Upper lobe of left lung (tissue), 6 donors: Measurements from ENCODE around the gene LMNTD2. TPM values are rescaled to one million over a fixed set of nuclear protein-coding genes. Genes with fewer than 3 reads are reported as not detected.
A peak's percentile ranks its signal among the peaks of the same experiment; 100 is the strongest.

Experiments
- ATAC-seq, 2 donors: fragments of 200-7000 bp; cut with Tn5 transposase; one replicate each; pipeline ENCODE4 v1.9.1; 2022; ENCODE audit warnings: mild to moderate bottlenecking in 2 of 2, moderate library complexity in 2 of 2; ENCODE audit not compliant: low FRiP score in 2 of 2
- DNase-seq, 2 donors: peaks; one replicate each; pipeline ENCODE4 v3.0.0-alpha.2; 2019 to 2020
- H3K27ac ChIP-seq, 4 donors: fragments of 200-600 bp; sonication (generic); one replicate each; pipeline ENCODE4 v1.5.1; 2016 to 2019
- H3K27me3 ChIP-seq, 4 donors: fragments of 200-600 bp; sonication (generic); one replicate each; pipeline ENCODE4 v1.5.1; 2017 to 2019
- H3K36me3 ChIP-seq, 4 donors: fragments of 200-600 bp; sonication (generic); one replicate each; pipeline ENCODE4 v1.5.1; 2016 to 2019
- H3K4me1 ChIP-seq, 4 donors: fragments of 200-600 bp; sonication (generic); one replicate each; pipeline ENCODE4 v1.5.1; 2018 to 2019
- H3K4me3 ChIP-seq, 4 donors: fragments of 200-600 bp; sonication (generic); one replicate each; pipeline ENCODE4 v1.5.1; 2017 to 2019; ENCODE audit warnings: mild to moderate bottlenecking in 2 of 4, moderate library complexity in 1 of 4
- H3K9me3 ChIP-seq, 4 donors: fragments of 200-600 bp; sonication (generic); one replicate each; pipeline ENCODE4 v1.5.1; 2018 to 2019
- EP300 ChIP-seq, 4 donors: sonication (generic); formaldehyde crosslinking; IDR thresholded peaks; one replicate each; pipeline ENCODE4 v1.5.1; 2017; ENCODE audit warnings: antibody characterized with exemption in 4 of 4, control low read depth in 2 of 4
- POLR2A ChIP-seq, 4 donors: fragments of 450-650 bp; IDR thresholded peaks; one replicate each; pipeline ENCODE4 v1.5.1; 2016 to 2017; ENCODE audit warnings: antibody characterized with exemption in 4 of 4, mild to moderate bottlenecking in 2 of 4
- POLR2AphosphoS5 ChIP-seq, 2 donors: sonication (generic); formaldehyde crosslinking; IDR thresholded peaks; one replicate each; pipeline ENCODE4 v1.5.1; 2017; ENCODE audit warnings: antibody characterized with exemption in 2 of 2
- WGBS, 2 donors: methylation state at CpG; one replicate each; pipeline ENCODE4 v1.1.5; 2017 to 2018; 5-methylcytosine and 5-hydroxymethylcytosine counted together
- total RNA-seq, 6 donors: library from RNA; depleted of rRNA in 4 of 6; stranded (reverse); fragments of >200 nt in 4 of 6; gene quantifications; one replicate each; pipeline versions ENCODE4 v1.1.0 to v1.2.1, GENCODE V29; 2016 to 2021
- TF ChIP-seq, protein P1 (sequence below), 6 experiments: fragments of 450-650 bp in 4 of 6; fragments of 200-600 bp in 2 of 6; sonication (generic) in 2 of 6; IDR thresholded peaks; one replicate each; pipeline ENCODE4 v1.5.1; 2016 to 2019; ENCODE audit warnings: antibody characterized with exemption in 6 of 6
- donor health status: DM: no; HTN: no; CAD: no; lungs with moderate emphysema.
- donor health status: DM: no; HTN: yes; CAD: no; lungs with severe emphysema.

Gene LMNTD2
- total RNA-seq, 6 donors from 2014 or later = 4.6 to 32.5 (median 6.7) TPM

DNA sequence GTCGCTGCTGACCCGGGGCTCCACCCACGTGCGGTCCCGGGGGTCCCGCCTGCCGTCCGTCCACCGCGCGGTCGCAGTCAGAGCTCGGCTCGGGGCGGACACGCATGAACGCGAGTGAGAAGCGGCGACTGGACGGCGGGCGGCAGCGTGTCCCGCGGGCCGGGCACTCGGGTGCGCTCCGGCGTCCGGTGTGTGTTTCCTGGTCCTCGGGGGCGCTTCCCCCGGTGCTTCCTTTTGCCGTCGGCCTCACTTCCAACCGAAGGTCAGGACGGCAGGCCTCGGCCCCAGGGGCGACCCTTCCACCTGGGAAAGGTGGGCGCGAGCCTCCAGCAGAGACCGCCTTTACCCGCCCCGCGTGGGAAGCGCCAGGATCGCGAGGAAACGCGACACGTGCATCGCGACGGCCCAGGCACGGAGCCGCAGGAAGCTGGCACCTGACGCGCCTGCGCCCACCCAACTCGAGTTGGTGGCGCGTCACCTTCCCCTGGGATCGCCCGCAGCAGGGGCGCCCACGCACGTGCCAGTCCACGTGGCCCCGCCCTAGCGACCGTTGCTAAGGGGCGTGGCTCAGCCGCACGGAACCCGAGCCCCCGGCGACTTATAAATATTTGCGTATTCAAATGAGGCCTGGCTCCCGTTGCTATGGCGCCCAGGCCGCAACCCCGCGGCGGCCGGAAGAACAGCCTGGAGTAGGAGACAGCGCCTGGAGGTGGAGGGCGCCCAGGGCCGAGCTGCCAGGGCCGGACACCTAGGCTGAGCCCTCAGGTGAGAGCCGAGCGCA, 23.5 kb downstream of the LMNTD2 start, which contains the start of gene LRRC56:
Gene LRRC56 (plus strand): TSS at position 687 of the 781 bp plus-strand sequence. CDS start 3,158 bp downstream, outside the sequence.
- Histone ChIP-seq H3K4me1 (peaks cover 31 to 49% (median 34%) of the 10 kb centered on the region in 4 donors), H3K9me3 (no peaks in the 10 kb centered on the region), H3K27ac (peak within 1 kb of the TSS; percentile 47 to 89 (median 84)), H3K36me3 (peaks cover 4 to 18% (median 12%) of the 10 kb centered on the region in 4 donors), H3K27me3 (no peaks in the 10 kb centered on the region), H3K4me3 (peak within 1 kb of the TSS; percentile 3 to 97 (median 91))
- DNase-seq (peak; percentile 92 to 98), ATAC-seq (peak; percentile 54 to 64)
- TF ChIP-seq EP300 (IDR thresholded peaks at IDR 0.05) (peak in 1 of 4 donors; percentile 16), POLR2AphosphoS5 (IDR thresholded peaks at IDR 0.05) (peak in 1 of 2 donors; percentile 65), POLR2A (IDR thresholded peaks at IDR 0.05) (peak in 2 of 4 donors; percentile 41 to 46)
- TF ChIP-seq, protein P1, sequence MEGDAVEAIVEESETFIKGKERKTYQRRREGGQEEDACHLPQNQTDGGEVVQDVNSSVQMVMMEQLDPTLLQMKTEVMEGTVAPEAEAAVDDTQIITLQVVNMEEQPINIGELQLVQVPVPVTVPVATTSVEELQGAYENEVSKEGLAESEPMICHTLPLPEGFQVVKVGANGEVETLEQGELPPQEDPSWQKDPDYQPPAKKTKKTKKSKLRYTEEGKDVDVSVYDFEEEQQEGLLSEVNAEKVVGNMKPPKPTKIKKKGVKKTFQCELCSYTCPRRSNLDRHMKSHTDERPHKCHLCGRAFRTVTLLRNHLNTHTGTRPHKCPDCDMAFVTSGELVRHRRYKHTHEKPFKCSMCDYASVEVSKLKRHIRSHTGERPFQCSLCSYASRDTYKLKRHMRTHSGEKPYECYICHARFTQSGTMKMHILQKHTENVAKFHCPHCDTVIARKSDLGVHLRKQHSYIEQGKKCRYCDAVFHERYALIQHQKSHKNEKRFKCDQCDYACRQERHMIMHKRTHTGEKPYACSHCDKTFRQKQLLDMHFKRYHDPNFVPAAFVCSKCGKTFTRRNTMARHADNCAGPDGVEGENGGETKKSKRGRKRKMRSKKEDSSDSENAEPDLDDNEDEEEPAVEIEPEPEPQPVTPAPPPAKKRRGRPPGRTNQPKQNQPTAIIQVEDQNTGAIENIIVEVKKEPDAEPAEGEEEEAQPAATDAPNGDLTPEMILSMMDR (IDR thresholded peaks at IDR 0.05) = peak in 2 of 6 experiments; percentile 17 to 20
- WGBS, 2 donors = 6% methylated on average over 55 of the region's 93 CpGs; no CpG with 5 or more reads in 1 of the 2 donors

DNA sequence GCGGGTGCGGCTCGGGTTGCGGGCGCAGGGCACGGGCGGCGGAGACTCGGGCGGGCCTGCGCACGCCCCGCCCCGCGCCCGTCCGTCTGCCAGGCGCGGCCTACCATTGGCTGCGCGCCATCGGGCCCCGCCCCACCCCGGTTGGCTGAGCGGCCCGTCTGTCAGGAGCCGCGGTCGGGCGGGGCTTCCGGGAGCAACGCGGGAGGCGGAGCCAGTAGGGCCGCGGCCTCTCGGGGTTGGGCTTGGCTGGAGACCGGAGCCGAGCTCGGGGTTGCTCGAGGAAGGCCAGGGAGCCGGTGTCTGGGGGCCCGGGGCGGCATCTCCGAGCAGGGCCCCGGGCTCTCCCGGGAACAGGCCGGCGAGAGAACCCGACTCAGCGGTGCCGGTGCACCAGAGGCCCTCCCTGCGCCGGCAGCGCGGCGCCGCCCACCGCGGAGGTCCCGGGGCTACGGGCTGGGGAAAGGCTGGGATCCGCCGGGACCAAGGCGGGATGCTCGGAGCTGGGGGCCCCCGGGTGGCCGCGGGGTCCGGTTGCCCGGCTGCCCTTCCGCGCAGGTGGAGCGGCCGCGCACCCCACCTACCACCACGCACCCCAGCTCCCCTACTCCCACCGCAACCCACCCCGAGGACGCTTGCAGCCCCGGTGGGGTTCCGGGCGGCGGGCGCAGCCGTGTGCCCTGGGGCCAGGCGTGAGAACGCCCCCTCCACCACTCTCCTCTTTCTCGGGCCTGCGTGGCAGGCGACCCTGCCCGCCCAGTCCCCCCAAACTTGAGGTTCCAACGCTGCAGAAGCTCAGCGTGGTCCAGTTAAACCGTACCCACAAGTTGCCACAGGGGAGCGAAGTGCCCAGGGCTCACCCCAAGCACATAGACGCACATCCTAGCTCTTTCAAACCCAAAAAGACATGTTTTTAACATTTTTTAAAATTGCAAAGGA, 24.8 kb downstream of the LMNTD2 start, which contains the start of gene HRAS:
Gene HRAS (minus strand): TSS at position 58 of the 936 bp plus-strand sequence.
- peak within 1 kb of the TSS; percentile 77 to 89 (median 84) for H3K27ac ChIP-seq

DNA sequence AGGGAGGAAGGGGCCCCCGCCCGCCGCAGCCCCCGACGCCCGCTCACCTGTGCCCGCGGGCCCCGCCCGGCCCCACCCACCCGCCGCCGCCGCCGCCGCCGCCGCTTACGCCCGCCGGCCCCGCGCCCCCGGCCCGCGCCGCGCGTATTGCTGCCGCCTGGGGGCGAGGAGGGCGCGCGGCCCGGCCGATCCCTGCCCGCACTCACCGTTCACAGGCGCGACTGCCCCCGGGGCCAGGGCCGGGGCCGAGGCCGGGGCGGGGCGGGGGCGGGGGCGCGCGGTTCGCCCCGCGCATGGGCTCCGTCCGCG, 25.4 kb downstream of the LMNTD2 start:
- H3K4me1 ChIP-seq = peaks cover 31 to 49% (median 34%) of the 10 kb centered on the region in 4 donors
- peaks cover 5 to 30% (median 22%) of the 10 kb centered on the region in 4 donors for H3K36me3 ChIP-seq
- WGBS, 2 donors = no CpG with 5 or more reads among the region's 56 CpGs
- no peak for DNase-seq
- no peak for TF ChIP-seq POLR2A (IDR thresholded peaks at IDR 0.05)
- no peak for TF ChIP-seq POLR2AphosphoS5 (IDR thresholded peaks at IDR 0.05)
- TF ChIP-seq, protein P1 (IDR thresholded peaks at IDR 0.05) = no peak
- no peak for TF ChIP-seq EP300 (IDR thresholded peaks at IDR 0.05)
- no peaks in the 10 kb centered on the region for H3K9me3 ChIP-seq
- peak overlapping the region; percentile 81 to 97 (median 91) for H3K4me3 ChIP-seq
- no peaks in the 10 kb centered on the region for H3K27me3 ChIP-seq
- ATAC-seq = no peak
- peak overlapping the region in 3 of 4 donors; percentile 45 to 89 (median 62) for H3K27ac ChIP-seq

More for the DNA sequence above, 24.8 kb downstream of the LMNTD2 start, which contains the start of gene HRAS:
- Histone ChIP-seq H3K27me3 (no peaks in the 10 kb centered on the region), H3K4me3 (peak within 1 kb of the TSS; percentile 89 to 97 (median 91)), H3K4me1 (peaks cover 31 to 49% (median 34%) of the 10 kb centered on the region in 4 donors), H3K36me3 (peaks cover 5 to 30% (median 22%) of the 10 kb centered on the region in 4 donors), H3K9me3 (no peaks in the 10 kb centered on the region)
- ATAC-seq = peak; percentile 92 to 95
- DNase-seq = peak; percentile 95 to 99
- no peak for TF ChIP-seq EP300 (IDR thresholded peaks at IDR 0.05)
- TF ChIP-seq, protein P1 (IDR thresholded peaks at IDR 0.05) = no peak
- peak in 3 of 4 donors; percentile 59 to 81 (median 63) for TF ChIP-seq POLR2A (IDR thresholded peaks at IDR 0.05)
- TF ChIP-seq POLR2AphosphoS5 (IDR thresholded peaks at IDR 0.05) = peak in 1 of 2 donors; percentile 71
- WGBS, 2 donors = 3% methylated on average over 17 to 68 of the region's 97 CpGs

DNA sequence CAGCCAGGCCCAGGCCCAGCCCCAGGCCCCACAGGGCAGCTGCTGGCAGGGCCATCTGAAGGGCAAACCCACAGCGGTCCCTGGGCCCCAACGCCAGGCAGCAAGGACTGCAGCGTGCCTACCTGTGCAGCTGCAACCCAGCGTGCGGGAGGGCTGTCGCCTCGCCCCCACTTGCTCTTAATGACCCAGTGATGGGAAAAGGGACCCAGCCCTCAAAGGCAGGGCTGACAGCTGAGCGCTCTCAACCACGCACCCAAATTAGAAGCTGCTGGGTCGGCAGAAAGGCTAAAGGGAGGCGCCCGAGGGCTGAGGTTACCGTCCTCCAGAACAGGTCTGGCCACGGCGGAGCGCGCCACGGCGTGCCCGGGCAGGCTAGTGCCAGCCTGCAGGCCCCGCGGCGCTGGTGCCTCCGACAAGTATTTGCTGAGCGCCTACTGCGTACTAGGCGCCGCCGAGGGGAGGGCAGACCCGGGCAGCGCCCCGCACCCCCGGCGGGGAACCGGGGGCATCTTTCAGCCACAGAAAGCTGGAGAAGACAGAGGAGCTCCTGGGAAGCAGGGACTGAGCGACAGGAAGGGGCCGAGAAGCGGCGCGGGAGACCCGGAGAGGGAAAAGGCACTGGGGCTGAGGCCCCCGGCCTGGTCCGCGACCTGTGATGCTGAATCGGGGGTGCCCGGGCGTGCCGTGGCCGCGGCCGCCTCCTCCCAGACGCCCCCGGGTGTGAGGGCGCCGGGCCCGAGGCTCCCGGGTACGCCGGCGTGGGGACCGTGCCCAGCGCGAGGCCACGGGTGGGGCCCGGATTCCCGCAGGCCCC, 25.9 kb downstream of the LMNTD2 start:
- no peaks in the 10 kb centered on the region for H3K27me3 ChIP-seq
- H3K4me1 ChIP-seq = peaks cover 31 to 49% (median 34%) of the 10 kb centered on the region in 4 donors
- DNase-seq = peak; percentile 31 to 92
- no peak for ATAC-seq
- H3K27ac ChIP-seq = peak overlapping the region; percentile 45 to 89 (median 54)
- TF ChIP-seq, protein P1 (IDR thresholded peaks at IDR 0.05) = peak in 1 of 6 experiments; percentile 5
- TF ChIP-seq POLR2A (IDR thresholded peaks at IDR 0.05) = no peak
- peaks cover 5 to 30% (median 22%) of the 10 kb centered on the region in 4 donors for H3K36me3 ChIP-seq
- H3K4me3 ChIP-seq = peak overlapping the region; percentile 81 to 97 (median 91)
- H3K9me3 ChIP-seq = no peaks in the 10 kb centered on the region
- WGBS, 2 donors = 8 to 19% methylated on average over 25 to 58 of the region's 66 CpGs
